HG03558 (cell line): ENCODE results near the gene IL15.
A peak's percentile ranks its signal among the peaks of the same experiment; 100 is the strongest.
"Not testable (repeated sequence)": the region's sequence is repeated elsewhere in the genome, so short reads cannot be mapped to it uniquely, and the experiment has no call there.

Source experiments
- ATAC-seq: cut with Tn5 transposase; IDR thresholded peaks from one replicate; pipeline ENCODE4 v1.9.1; 2021; ENCODE audit warnings: moderate number of reproducible peaks; ENCODE audit not compliant: unreplicated experiment; ENCODE audit errors: extremely low read depth

Gene IL15

DNA sequence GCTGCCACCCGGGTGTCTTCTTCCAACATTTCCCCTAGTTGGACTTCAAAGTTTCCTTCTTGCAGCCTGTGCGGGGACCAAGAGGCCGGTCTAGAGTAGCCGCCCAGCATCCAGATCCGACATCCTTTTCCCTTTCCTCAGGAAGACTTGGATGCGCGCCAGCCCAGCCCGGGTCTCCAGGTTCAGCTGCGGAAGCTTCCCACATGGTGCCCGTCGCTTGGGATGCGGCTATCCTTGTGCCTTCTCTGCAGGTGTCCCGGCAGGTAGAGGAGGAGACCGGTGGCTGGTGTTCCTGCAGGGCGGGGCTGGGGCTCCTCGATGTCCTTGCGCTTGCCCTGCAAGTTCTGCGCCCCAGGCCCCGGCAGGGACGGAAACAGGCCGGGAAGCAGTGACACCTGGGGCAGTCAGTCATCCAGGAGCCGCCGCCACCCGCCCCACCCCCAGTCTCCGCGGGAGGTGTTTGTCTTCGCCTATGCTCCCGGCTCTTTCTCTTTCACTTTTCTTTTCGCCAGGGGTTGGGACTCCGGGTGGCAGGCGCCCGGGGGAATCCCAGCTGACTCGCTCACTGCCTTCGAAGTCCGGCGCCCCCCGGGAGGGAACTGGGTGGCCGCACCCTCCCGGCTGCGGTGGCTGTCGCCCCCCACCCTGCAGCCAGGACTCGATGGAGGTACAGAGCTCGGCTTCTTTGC is at the start of gene IL15:
Gene IL15, plus strand, starts transcription at position 502 of the 689 bp plus-strand sequence. CDS start 82,882 bp downstream, outside the sequence.
- ATAC-seq: peak; percentile 32

- no peak for ATAC-seq
Observed at GRCh38 chr4:141587897-141588296, 48.5 kb upstream of the IL15 start.

GRCh38 chr4:141595531-141595930 is 40.9 kb upstream of the IL15 start:
- ATAC-seq: no peak

- no peak for ATAC-seq
Observed at GRCh38 chr4:141599853-141600252, 36.5 kb upstream of the IL15 start.

- ATAC-seq: not testable (repeated sequence)
Observed at GRCh38 chr4:141604683-141605082, 31.7 kb upstream of the IL15 start.

DNA sequence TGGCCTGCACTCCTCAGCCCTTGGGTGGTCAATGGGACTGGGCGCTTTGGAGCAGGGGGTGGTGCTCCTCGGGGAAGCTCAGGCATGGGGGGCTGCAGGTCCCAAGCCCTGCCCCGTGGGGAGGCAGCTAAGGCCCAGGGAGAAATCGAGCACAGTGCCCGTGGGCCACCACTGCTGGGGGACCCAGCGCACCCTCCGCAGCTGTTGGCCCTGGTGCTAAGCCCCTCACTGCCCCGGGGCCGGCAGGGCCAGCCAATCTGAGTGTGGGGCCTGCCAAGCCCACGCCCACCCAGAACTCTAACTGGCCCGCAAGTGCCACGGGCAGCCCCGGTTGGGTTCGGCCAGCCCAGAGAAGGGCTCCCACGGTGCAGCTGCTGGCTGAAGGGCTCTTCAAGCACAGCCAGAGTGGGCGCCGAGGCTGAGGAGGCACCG is 30.9 kb upstream of the IL15 start:
- no peak for ATAC-seq

DNA sequence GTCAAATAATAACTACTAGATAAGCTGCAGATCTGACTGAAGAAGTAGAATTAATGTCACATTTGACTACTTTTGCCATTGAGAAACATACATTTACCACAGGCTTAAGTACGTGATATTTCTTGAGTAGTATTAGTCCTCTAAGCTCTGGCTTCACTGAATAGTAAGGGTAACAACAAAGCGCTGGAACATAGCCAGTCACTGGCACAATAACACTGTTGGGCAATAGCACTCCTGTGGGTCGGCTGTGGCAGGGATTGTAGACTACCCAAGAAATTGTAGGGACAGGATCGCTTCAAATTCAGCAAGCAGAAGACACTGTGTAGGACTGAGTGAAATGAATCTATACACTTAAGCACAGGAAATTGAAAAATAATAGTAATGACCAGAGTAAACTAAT is 27.1 kb upstream of the IL15 start:
- ATAC-seq: no peak

- ATAC-seq: no peak
Observed at GRCh38 chr4:141610365-141610764, 26.0 kb upstream of the IL15 start.

DNA sequence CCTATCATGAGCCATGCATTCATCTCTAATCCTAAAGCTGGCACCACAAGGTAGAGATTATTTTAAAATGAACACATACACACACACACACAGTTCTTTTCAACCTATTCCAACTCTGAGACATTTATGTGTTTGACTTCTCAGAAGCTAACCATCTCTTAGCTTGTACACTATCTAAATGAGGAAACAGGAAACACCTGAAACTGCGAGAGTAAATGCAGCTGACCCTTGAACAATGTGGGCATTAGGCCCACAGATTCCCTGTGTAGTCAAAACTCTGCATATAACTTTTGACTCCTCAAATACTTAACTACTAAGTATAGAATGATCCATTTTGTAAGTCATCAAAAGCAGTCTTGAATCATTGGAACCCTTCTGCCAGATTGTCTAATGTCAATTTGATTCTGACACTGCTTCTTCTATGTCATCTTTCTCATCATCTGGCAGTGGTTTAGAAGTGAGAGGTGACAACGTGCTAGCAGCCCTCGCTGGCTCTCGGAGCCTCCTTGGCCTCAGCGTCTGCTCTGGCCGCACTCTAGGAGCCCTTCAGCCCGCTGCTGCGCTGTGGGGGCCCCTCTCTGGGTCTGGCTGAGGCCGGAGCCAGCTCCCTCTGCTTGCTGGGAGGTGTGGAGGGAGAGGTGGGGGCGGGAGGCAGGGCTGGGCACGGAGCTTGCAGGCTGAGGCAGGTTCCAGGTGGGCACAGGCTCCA is 21.4 kb upstream of the IL15 start:
- ATAC-seq: no peak

GRCh38 chr4:141615587-141615918 is 20.8 kb upstream of the IL15 start:
- ATAC-seq: not testable (repeated sequence)

- ATAC-seq: no peak
Observed at GRCh38 chr4:141620715-141621114, 15.7 kb upstream of the IL15 start.

DNA sequence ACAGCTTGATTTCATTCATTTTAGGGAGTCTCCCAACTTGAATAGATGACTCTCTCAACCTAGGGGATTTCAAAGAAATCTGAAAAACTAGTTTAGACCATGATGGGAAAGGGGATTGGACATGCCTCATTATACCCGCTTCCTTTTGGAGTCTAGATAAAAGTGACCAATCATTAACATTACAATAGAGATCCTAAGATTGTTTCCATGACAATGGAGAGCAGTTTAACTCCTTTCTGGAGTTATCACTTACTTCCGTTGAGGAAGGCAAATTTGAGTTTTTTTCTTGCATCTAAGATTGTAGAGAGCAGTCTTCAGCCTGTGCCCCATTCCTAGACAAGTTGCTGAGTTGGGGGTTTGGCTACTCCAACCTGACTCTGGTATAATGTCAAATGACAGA is 11.4 kb upstream of the IL15 start:
- no peak for ATAC-seq

GRCh38 chr4:141630854-141631253 is 5.5 kb upstream of the IL15 start:
- ATAC-seq: no peak

DNA sequence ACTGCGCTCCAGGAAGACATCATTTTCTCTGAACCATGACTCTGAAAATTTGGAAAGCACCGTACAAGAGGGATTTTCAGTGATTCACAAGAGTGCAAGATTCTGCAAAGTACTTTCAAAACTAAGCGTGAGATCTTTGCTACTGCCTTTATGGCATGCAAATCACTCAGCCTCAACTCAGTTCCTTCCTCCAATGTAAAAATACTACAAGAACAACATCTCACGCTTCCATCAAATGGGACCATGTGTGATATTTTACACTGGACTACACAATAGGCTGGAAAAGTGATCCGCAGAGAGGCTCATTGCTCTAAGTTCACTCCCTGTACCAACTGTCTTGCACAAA is 674 bp upstream of the IL15 start:
- ATAC-seq: peak; percentile 33

DNA sequence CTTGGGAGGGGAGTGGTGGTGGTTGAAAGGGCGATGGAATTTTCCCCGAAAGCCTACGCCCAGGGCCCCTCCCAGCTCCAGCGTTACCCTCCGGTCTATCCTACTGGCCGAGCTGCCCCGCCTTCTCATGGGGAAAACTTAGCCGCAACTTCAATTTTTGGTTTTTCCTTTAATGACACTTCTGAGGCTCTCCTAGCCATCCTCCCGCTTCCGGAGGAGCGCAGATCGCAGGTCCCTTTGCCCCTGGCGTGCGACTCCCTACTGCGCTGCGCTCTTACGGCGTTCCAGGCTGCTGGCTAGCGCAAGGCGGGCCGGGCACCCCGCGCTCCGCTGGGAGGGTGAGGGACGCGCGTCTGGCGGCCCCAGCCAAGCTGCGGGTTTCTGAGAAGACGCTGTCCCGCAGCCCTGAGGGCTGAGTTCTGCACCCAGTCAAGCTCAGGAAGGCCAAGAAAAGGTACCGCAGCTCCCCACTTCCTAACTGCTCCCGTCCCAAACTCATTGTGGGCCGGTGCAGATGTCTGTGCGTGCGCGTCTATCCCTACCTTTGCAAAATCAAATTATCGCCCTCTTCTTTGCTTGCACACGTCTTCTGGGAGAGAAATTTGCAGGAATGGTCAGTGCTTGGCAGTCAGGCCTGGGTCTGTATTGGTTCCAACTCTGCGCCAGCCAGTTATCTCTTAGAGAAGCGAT is 533 bp downstream of the IL15 start:
- peak; percentile 31 for ATAC-seq

DNA sequence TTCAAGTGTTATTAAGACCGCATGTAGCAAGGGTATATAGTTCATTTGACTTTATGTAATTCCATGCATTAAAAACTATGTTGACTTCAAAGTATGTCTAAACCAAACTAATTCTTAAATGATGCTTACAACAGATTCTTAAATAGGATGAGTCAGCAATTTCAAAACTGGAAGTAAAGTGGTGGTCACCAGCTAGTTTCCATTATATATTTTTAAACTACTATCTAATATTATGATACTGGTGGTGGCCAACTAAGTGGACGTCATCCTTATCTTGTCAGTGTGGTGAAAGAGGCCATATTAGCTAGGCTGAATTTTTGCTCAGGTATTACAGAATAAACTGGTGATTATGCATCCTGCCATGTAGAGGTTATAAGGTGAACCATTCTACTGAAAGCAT is 1.2 kb downstream of the IL15 start:
- ATAC-seq: no peak

DNA sequence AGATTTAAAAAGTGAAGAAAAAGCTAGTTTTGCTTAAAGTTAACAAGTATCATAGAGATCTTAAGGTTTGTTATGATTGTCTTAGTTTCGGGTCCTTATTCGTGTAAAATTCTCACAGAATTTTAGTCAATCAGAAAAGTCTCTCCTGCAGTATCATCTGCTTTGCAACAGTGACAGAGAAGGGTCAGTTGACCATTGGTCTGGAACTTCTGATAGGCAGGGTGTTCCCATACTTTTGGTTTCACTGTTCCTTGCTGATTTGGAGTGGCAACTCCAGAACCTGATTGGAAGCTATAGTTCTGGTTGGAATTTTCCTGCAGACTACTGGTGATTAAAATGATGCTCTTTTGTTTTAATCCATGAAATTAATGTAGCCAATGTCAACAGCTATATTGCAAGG is 1.8 kb downstream of the IL15 start:
- no peak for ATAC-seq

- ATAC-seq: no peak
Observed at GRCh38 chr4:141640696-141641095, 4.3 kb downstream of the IL15 start.

- ATAC-seq: no peak
Observed at GRCh38 chr4:141642063-141642462, 5.7 kb downstream of the IL15 start.

DNA sequence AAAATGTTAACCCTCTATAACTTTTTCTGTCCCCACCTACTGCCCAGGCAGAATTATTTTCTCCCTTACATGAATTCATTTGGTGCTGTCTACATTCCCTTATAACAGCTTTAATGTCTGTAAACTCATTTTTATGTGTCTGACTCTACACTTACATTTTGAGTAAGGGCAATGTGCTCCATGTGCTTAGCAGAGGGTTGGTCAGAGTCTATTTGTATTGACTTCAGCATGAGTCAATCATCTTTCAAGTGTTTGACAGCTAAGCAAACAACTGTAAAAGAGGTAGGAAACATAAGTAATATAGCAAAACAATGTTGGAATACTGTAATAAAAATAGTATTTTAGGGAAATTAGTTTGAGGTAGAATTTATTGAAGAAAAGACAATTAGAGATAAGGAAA is 6.3 kb downstream of the IL15 start:
- ATAC-seq: no peak

GRCh38 chr4:141643557-141643956 is 7.2 kb downstream of the IL15 start:
- ATAC-seq: peak; percentile 67
